ENCODE measurements around the gene AUTS2.

AUTS2 gene

DNA sequence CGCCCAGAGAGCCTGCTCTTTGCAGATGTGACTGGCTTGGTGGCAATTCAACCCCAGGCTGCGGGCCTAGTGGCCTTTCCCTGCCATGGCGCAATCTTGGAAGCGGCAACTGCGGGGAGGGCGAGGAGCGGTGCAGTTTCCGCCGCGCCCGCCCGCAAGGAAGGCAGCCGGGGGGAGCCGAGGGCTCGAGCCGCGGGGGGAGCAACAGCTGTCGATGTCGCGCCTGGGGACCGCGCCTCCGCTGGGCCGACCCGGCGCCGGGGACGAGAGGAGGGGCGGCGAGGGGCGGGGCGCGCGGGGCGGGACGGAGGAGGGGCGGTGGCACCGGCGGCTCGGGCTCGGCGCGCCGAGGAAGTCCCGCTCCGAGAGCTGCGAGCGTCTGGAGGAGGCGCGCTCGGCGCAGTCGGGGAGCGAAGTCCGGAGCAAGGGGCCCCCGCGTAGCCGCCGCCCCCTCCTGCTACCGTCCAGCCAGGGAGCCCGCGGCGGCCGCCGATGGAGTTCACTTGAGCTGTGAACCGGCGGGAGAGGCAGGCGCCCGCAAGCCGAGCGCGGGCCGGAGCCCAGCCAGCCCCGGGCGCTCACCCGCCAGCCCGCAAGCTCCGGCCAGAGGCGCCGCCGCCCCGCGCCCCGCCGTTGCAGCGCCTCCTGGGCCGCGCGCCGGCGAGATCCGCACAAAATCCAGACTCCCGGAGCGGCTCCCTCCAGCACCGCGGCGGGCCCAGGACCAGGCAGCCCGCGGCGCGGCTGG lies 1095.6 kb downstream of the AUTS2 start:
- peak; percentile 65 for DNase-seq (ENCODE audit: low spot score)

DNA sequence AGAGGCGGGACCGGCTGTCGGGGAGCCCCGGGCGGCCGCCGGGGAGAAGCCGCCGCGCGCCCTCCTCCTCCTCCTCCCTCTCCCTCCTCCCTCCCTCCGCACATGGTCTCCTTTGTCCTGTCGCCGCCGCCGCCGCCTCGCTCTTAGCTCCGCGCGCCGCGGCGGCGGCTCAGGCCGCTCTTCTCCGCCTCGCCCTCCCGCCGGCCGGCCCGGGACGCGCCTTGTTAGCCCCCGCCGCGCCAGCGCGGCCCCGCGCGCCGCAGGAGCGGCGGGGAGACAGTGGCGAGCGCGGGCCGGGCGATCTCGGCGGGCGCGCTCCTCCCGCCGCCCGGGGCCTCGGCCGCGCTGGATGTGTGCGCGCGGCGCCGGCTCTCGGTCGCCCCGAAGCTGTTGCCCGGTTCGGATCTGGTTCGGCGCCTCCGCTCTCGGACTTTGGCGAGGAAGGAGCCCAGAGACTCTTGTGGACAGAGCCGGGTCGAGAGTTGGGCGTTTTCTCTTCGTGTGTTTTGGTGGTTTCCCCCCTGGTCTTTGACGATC lies 1096.2 kb downstream of the AUTS2 start:
- peak; percentile 60 for DNase-seq (ENCODE audit: low spot score)

DNA sequence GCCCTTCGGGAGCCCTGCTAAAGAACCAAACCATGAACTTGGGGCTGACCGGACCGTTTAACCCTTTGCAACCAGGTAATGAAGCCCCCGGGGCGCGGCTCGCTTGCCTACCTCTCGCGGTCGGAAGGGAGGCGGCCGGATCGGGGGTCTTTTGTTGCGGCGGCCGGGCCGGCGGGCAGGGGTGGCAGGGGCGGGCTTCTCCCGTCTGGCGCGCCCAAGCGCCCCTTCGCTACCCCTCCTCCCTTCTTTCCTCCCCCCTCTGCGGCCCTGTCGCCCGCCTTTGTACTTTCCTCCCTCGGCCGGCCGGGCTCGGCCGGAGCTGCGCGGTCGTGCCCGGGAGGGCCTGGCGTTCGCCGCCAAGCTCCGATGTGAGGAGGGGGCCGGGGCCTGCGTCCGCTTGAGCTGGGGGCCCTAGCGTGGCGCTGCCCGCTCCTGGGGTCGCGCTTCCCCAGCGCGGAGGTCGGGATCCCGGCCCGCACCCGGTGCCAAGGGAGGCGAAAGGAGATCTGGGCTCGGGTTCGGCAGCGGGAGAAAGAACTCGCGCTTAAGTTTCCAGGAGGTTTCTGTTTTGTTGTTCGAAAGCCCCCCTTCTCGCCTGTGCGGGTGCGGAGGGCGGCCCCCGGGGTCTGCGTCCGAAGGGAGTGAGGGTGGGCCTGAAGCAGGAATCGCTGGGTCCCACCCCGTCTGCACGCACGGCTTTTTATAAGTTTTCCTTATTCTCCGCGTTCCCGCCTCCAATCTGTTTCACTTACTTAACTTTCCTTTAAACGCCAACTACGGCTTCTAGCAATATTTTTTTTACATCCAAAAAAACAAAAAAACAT lies 1096.9 kb downstream of the AUTS2 start:
- no peak for DNase-seq (ENCODE audit: low spot score)

DNA sequence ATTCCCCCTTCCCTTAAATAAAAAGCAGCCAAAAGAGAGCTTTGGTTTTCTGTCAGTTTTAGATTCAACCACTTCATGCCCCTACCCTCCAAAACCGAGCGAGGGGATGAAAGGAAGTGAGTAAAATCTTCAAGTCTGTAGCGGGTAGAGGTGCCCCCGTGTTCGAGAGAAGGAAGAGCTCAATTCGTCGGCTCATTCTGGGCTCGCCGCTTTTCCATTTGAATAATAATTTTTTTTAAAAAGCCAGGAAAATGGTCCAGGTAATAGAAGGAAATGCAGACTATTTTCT lies 1097.5 kb downstream of the AUTS2 start:
- no peak for DNase-seq (ENCODE audit: low spot score)

DNA sequence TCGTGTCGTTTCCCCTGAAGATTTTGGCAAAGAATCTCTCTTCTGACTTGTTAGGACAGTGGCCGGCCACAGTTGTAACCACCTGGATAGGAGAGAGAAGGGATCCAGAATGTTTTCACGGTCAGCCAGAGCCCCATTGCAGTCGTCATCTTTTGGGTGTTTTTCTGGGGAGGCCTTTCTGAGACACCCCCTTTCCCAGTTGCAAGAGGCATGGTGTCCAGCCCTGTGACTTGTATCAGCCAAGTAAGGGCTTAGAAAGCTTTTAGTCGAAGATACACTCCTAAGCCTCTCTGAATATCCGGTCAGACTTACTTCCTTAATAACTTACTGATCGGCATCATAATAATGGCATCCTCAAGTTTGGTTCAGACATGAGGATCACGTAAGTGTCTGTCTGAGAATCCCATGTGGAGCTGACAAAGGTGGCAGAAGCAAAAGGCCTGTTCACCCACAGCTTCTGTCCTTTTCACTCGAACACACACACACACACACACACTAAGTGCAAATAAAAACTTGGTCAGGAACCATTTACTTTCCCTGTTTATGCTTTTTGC lies 1098.0 kb downstream of the AUTS2 start:
- no peak for DNase-seq (ENCODE audit: low spot score)

DNA sequence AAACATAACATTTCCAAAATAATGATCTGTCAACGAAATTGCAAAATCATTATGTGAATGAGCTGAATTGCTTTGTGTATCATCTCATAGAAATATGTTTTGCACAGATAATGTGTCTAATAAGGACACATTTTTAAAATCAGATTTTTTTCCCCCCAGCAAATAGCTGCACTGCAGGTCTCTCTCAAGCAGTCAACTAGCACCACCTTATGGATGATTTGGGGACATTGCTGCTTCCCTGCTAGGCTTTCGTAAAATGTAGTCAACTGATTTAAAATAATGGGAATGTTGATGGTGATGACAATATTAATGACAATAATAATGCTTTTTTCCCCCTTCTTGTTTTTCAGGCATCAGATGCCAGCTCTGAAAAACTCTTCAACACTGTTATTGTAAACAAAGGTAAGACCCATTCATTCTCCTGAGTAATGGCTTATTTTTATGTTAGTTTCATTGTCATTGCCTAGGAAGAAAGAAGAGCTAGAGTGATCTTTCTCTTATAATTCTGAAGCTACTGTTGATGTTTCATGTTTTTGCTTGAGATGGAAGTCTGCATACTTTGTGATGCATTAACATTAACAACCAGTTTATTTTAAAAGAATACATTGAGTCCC lies 1100.1 kb downstream of the AUTS2 start:
- peak; percentile 84 for DNase-seq (ENCODE audit: low spot score)

DNA sequence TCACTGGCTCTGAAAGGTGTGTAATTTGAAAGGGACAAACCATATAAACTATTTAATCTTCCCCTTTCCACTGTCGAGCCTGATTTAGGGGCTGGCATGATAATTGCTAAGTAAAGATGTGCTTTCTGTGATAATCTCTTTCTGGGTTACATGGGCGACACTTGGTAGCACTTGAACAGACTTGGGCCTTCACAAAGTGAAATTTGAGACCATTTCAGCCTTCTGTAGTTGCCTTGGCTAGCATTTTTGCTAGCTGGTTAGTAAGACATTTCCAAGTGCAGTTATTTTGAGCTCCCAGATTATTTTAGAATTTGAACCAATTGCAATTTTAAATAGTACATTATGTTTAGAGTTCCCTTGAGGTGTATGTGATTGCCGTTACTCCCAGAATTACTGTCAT lies 1101.0 kb downstream of the AUTS2 start:
- DNase-seq (ENCODE audit: low spot score): no peak

DNA sequence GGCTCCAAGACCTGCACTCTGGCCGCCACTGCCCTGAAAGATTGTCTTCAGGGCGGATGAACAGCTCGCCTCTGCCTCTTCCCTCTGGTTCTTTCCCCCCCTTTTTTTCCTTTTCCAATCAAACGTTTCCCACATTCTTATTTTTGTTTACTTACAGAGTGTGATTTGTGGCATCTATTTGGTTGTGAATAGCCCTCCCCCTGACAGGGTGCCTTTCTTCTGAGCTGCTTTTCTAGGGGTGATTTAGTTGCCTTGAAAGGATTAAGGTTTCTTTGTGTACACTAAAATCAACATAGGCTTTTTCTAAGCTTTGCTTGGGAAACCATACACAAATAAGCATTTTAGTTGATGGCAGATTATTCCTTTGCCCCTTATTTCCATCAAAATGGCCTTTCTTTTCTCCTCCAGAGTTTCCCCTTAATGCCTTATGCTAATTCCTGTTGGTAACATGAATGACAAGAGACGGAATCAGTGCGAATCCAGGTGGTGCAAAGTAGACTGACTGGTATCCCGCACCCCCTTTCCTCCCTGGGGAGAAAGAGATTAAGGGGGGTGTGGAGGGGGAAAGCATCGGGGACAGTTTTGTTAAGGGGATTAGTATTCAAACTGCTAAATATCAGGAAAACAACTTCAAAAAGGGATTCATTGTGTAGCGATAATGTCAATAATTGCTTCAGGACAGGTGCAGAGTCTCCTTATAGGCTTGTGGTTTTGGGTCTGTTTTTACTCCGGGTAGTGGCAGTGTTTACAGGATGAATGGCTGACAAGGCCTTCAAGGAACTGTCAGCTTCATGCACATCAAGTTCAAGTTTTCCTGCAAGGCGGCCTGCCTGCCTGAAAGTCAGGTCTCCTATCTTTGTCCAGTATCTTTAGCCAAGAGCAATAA lies 1102.0 kb downstream of the AUTS2 start:
- DNase-seq (ENCODE audit: low spot score): no peak

DNA sequence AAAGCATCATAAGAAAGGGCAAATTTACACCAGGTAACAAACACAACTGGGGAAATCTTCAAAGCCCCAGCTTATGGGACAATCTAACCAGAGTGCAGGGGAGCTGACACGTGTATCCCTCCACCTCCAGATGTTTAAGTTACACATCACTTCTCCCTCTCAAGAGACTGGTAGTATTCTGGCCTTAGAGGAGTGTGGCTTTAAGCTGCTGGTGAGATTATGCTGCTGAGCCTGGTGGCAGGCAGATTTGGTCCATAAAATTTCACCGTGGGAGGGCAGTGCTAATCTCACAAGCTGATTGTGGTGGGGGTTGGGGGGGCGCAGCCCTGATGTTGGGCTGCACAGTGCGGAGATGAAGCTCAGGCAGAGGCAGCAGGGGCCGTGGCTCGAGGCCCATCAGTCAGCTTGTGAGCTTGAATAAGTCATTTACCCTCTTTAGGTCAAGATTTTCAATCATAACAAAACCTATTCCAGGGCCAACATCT lies 1102.7 kb downstream of the AUTS2 start:
- no peak for DNase-seq (ENCODE audit: low spot score)

DNA sequence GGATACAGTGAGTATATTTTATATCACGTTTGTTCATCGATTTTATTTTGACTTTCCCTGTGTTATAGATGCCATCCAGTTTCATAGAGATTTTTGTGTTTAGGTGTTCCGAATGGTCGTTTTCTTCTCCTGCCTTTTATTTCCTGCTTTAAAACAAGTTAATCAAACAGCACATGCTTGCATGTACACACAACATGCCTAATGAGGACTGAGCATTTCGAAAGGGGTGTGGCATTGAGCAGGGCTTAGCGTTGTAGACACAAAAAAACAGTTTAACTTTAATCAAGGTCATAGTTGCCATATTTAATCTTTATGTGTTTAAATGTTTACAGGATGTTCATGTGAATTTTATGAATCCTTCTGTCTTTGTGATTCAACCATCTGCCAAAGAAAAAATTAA lies 1103.2 kb downstream of the AUTS2 start:
- no peak for DNase-seq (ENCODE audit: low spot score)

DNA sequence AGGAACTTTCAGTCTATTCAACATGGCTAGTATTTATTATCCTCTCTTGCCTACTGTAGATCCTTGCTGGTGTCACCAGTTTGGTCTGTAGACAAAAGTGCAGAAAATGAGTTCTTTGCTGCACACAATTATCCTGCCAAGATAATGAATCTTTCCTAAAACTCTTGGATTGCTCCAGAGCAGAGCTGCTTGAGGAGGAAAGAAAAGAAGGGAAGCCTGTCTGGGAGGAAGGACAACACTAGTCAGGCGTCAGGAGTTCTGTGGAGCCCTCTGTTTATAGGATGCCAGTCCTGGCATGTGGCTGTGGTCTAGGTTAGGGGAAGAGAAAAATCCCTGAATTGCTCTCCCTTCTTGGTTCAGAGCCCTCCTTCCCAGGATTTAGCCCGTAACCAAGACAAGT lies 1103.7 kb downstream of the AUTS2 start:
- no peak for DNase-seq (ENCODE audit: low spot score)

DNA sequence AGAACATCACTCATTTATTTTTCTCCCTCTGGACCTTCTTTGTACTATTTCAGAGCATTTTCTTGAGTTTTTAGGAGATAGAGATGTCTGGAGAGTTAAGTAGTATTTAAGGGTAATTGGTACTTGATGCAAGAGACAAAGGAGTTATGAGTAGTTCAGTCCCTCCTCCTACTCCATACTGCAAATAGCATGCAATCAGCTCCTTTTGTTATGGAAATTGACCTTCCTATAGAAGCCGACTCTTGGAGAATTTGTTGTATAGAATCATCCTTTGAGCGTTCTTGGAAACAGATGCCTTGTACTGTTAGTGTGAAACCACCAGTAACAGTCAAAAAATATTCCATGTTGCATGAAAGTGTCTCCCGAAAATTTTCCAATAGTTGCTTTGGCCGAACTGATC lies 1105.5 kb downstream of the AUTS2 start:
- DNase-seq (ENCODE audit: low spot score): no peak

DNA sequence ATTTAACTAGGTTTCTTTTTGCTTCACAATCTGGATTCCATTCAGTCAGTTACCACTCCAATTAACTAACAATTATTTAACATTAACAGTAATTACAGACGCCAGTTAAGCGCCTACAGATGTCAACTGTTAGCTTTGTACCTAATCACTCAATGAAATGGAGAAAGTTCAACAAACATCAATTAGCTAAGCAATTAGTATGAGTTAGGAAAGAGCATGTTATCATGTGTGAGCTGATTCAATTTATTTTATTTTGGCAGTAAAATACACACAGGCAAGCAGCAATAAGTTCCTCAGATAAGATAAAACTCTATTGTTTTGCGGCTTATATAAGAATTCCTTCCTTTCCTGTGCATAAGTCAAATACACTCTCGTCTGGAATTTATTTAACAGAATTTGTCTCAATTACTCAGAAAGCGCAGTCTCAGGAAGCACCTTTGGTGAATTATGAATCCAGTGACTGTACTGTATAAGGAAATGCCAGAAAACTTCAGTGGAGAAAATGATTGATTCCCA lies 1106.6 kb downstream of the AUTS2 start:
- DNase-seq (ENCODE audit: low spot score): no peak

DNA sequence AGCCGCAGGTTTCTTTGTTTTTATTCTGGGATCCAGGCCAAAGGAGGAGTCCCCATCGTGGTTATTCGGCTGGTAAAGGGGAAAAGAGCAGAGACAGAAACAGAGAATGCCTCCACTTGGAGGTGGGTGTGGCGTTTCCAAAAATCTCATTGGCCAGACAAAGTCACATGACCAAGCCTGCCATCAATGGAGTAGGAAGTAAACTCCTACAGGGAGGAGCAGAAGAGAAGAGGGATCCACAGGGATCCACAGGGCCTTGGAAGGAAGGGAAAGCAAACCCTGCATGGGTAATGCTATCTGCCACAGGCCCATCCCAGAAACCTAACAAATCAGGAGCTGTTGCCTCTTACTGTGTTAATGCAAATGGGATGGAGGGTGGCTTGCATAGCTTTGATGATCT lies 1107.9 kb downstream of the AUTS2 start:
- no peak for DNase-seq (ENCODE audit: low spot score)

DNA sequence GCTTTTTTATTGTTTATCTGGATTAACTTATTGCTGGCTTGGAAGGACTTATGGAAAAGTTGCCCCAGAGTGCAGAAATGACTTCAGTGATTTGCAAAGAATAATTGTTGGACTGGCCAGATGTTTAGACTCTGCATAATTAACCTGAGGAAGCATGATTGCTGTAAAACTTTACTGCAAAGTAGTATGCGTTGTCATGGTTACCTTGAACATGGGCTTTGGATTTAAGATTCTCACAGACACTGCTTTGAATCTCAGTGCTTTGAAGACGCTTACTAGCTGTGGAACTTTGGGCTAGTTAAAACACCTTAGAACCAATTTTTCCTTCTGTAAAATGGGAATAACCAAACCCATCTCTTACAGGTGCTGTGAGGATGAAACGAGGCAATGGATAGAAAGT lies 1108.4 kb downstream of the AUTS2 start:
- DNase-seq (ENCODE audit: low spot score): no peak

DNA sequence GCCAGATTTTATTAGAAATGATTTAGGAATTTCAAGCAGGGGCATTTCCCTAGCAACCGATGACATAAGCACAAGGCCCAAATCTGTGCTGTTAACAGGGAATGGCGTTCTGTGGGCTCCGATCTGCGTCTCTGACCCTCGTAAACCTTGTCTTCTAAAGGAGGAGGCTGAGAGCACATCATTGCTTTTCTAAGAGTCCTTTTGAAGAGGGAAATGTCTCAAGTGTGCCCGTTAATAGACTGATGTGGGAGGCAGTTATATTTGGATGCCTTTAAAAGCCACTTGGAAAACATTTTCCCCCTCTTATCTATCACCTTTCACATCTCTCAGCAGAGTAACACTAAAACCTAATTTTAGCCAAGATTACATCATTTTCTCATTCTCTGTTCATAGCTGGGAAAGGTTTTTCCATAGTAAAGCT lies 1109.6 kb downstream of the AUTS2 start:
- no peak for DNase-seq (ENCODE audit: low spot score)

DNA sequence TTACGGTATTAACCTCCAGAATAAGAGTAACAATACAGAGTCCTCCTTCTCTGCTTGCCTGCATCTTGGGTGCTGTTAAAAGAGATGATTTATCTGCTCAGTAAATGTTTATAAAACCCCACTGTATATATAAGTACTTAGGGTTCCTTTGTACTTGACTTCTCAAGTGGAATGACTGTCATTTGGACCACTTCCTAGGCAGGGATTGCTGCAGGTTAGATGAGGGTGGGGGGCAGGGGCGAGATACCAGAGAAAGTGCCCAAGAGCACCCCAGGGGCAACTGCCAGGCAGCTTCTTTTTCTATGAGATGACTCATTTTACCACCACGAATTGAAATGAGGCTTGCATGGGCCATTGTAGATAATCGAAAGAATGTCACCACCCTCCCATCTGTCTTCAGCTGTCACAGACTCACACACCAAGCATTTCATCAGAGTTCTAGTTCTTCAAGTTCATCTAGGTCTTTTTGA lies 1111.8 kb downstream of the AUTS2 start:
- no peak for DNase-seq (ENCODE audit: low spot score)

DNA sequence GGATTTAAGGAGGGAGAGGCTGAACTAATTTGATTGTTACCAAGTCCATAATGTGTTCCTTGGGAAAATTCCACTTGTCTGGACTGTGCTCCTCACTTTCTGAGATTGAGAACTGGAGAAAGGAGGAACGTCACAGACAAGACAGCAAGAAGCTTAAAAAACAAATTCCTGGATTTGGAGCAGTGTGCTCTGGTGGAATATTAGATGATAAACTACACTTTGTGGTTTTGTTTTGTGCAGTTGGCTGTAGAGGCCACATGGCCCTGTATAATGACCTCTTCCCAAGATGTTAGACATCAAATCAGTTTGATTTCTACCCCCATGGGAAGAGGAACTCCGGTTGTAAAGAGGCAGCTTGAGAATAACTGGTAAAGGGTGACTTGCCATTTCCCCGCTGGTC lies 1112.4 kb downstream of the AUTS2 start:
- DNase-seq (ENCODE audit: low spot score): no peak

DNA sequence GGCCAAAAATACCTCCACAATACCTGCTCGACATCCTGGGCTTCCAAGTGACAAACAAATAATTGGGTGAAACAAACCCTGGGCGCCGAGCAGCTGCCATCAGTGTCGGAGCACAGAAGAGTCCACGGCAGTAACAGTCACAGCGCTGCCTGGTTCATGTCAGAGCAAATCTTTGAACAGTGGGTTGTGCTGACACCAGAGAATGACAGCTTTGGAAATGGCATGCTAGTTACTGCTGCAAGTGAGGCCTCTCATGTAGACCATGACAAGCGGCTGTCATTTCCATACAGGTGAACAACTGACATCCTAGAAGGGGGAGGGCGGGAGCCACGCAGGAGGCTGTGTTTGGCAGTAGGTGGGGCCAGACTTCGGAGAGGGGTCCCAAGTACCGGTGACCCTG lies 1113.2 kb downstream of the AUTS2 start:
- DNase-seq (ENCODE audit: low spot score): no peak

DNA sequence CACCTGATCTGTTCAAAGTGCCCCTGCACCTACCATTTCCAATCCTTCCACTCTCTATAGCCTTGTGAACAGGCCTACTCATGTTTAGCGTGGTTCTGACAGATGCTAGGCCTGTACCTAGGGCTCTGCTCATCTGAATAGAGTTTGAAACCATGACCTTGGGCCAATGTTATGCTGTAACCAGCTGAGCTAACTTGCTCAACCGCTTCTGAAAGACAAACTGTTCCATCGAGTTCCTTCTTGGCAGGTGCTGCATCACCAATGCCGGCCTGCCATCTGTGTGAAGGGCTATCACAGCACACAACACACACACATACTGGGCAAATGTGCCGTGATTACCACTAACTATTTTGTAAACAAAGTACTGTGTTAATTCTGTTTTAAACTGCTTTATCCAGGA lies 1114.7 kb downstream of the AUTS2 start:
- no peak for DNase-seq (ENCODE audit: low spot score)

DNA sequence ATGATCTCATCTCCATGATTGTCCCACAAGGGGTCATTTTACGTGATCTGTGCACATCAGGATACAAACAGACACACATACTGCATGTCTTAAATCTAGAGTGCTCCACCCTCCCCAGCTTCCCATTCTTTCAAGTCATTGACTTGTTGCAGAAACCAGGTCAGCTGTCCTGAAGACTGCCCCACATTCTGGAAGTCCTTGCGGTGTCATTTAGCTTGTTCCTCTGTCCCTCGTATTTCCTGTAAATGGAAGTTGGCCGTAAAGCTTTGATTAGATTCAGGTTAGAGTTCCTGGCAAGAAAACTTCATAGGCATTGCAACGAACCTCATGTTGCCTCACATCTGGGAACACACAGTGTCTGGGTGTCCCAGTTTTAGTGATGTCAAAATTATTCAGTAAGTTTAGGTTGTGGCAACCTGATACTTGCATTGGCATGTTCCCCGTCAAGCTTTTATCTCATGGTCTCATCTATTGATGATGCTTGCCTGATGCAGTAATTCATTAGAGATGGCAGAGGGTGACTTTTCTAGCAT lies 1116.3 kb downstream of the AUTS2 start:
- DNase-seq (ENCODE audit: low spot score): no peak
